ENCODE data around the gene FADD. TPM values are rescaled to one million over a fixed set of nuclear protein-coding genes. Genes with fewer than 3 reads are reported as not detected.

The FADD gene
- total RNA-seq, 6 donors from 2014 or later: 13.6 to 30.1 (median 23.0) TPM

DNA sequence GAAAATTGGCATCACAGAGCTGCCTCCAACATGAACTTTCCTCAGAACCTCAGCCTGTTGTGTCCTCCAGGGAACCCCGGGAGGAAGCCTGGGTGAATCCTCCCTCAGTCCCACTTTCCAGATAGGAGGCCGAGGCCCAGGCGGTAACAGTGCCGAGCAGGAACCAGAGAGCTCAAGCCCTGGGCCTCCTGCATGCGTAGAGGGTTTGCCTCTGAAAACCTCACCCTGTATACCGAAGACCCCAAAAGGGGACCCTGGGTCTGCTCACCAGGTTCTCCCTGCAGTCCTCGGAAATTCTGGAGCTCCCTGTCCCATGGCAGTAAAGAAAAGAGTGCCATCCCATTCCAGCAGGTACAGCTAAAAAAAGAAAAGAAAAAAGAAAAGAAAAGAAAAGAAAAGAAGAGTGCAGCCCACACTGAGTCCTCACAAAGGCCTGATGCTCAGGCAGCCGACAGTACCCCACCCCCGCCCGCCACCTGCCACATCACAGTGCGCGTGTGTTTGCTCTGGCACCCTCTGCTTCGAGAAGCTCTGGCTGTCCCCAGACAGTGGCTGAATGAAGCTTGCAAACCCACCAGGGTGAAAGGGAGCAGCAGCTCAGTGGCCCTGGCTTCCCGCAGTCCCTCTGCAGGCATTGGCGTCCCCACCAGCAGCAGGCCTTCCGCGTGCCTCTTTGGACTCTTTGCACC is 28.4 kb upstream of the FADD start:
- no peaks in the 10 kb centered on the region for H3K36me3 ChIP-seq
- H3K27ac ChIP-seq: no peak overlapping the region
- ATAC-seq (ENCODE audit: low FRiP score in 2 of 2): no peak
- no peak overlapping the region for H3K4me3 ChIP-seq
- no peaks in the 10 kb centered on the region for H3K27me3 ChIP-seq
- H3K4me1 ChIP-seq: no peaks in the 10 kb centered on the region
- no peak for DNase-seq
- TF ChIP-seq EP300 (IDR thresholded peaks at IDR 0.05): no peak
- no peak for TF ChIP-seq POLR2AphosphoS5 (IDR thresholded peaks at IDR 0.05)
- TF ChIP-seq, protein P1, sequence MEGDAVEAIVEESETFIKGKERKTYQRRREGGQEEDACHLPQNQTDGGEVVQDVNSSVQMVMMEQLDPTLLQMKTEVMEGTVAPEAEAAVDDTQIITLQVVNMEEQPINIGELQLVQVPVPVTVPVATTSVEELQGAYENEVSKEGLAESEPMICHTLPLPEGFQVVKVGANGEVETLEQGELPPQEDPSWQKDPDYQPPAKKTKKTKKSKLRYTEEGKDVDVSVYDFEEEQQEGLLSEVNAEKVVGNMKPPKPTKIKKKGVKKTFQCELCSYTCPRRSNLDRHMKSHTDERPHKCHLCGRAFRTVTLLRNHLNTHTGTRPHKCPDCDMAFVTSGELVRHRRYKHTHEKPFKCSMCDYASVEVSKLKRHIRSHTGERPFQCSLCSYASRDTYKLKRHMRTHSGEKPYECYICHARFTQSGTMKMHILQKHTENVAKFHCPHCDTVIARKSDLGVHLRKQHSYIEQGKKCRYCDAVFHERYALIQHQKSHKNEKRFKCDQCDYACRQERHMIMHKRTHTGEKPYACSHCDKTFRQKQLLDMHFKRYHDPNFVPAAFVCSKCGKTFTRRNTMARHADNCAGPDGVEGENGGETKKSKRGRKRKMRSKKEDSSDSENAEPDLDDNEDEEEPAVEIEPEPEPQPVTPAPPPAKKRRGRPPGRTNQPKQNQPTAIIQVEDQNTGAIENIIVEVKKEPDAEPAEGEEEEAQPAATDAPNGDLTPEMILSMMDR (IDR thresholded peaks at IDR 0.05): no peak
- TF ChIP-seq POLR2A (IDR thresholded peaks at IDR 0.05): no peak
- WGBS, 2 donors: 89 to 90% methylated on average over 14 to 17 of the region's 17 CpGs
- H3K9me3 ChIP-seq: no peaks in the 10 kb centered on the region

DNA sequence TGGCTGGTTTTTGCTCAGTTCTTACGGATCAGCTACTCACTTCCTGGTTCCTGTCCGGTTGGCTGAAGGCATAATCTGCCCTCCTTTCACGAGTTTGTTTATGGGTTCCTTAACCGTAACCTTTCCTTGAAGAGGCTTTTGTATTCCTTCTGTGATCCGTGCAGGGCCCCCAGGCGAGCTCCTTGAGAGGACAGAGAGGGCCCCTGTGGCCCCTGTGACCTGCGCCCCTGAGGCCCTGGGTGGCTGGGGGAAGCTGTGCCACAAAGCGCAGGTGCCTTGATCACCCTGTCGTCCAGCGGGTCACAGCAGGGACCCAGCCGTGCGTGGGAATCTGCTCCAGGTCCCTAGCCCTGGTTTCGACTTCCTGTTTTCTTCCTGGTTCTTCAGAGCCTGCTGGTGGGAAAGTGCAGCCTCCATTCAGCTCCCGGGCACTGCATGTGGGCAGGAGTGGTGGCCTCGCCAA is 27.8 kb upstream of the FADD start:
- no peak for TF ChIP-seq POLR2AphosphoS5 (IDR thresholded peaks at IDR 0.05)
- TF ChIP-seq EP300 (IDR thresholded peaks at IDR 0.05): no peak
- Histone ChIP-seq H3K4me3 (no peak overlapping the region), H3K27ac (no peak overlapping the region), H3K36me3 (no peaks in the 10 kb centered on the region), H3K9me3 (no peaks in the 10 kb centered on the region), H3K27me3 (no peaks in the 10 kb centered on the region), H3K4me1 (no peaks in the 10 kb centered on the region)
- no peak for ATAC-seq (ENCODE audit: low FRiP score in 2 of 2)
- WGBS, 2 donors: 55 to 70% methylated on average over 15 of the region's 15 CpGs
- DNase-seq: no peak

DNA sequence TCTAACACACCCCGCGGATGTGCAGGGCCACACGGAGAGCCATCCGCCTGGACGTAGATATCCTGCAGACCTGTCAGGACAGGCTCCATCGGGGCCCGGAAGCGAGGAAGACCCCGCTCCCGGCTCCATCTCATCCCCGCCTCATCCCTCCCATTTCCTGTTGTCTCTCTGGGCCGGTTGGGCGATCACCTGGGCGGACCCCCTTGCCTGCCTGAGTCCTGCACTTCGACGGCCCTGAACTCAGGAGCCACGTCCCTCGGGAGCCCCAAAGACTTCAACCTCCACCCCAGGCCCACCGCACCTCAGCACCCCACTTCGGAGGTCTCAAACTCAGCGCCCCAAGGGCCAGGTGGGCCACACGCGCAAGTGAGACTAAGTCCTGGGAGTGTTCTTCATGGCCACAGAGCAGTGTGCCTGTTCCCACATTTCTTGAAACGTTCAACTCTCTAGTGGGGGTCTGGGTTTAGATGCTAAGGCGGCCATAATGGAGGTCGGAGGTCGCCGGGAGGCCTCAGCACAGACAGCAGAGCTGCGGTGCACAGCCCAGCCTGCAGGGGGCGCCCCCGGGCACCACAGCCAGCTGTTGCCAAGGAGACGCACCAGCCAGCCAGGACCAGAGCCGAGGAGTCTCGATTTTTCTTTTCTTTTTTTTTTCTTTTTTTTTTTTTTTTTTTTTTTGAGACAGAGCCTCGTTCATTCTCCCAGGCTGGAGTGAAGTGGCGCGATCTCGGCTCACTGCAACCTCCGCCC is 26.0 kb upstream of the FADD start:
- Histone ChIP-seq H3K36me3 (no peaks in the 10 kb centered on the region), H3K4me3 (no peak overlapping the region), H3K27ac (no peak overlapping the region), H3K4me1 (no peaks in the 10 kb centered on the region), H3K27me3 (no peaks in the 10 kb centered on the region), H3K9me3 (no peaks in the 10 kb centered on the region)
- WGBS, 2 donors: 77 to 86% methylated on average over 25 to 36 of the region's 39 CpGs
- no peak for TF ChIP-seq EP300 (IDR thresholded peaks at IDR 0.05)
- TF ChIP-seq, protein P1 (IDR thresholded peaks at IDR 0.05): peak in 5 of 6 experiments; percentile 34 to 50 (median 40)
- DNase-seq (peak; percentile 42 to 89), ATAC-seq (ENCODE audit: low FRiP score in 2 of 2) (peak; percentile 45 to 47)

DNA sequence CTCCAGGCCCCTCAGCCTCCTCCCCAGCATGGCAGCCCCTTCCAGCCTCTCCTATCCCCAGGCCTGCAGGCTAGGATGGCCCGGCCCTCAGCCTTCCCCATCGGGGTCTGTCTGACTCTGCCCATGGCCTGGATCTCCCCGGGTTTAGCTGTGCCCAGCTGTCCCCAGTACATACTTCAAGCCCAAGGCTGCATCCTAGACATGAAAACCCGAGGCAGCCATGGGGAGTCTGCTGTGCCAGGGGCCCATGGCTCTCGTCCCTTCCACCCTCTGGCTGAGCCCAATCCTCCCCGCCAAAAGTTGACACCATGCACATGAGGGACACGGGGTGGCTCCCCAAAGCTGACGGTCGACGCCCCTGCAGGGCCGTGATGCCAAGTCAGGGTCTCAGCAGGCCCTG is 22.2 kb upstream of the FADD start:
- no peak for DNase-seq

DNA sequence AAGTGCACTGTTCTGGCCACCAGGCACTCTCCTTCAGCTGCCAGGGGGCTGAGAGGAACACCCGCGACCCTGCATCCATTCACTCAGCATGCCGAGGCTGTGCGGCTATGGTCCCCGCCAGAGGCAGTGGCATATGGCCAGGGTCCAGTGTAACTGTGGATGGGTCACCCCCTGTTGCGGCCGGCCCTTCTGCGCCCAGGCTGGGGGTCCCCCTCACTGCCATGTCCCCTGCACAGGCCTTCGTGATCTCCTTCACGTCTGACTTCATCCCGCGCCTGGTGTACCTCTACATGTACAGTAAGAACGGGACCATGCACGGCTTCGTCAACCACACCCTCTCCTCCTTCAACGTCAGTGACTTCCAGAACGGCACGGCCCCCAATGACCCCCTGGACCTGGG is 20.8 kb upstream of the FADD start:
- 83 to 86% methylated on average over 14 to 16 of the region's 18 CpGs for WGBS, 2 donors
- DNase-seq: no peak
- H3K27me3 ChIP-seq: no peaks in the 10 kb centered on the region
- TF ChIP-seq, protein P1 (IDR thresholded peaks at IDR 0.05): no peak
- no peak for TF ChIP-seq POLR2A (IDR thresholded peaks at IDR 0.05)
- no peak for TF ChIP-seq EP300 (IDR thresholded peaks at IDR 0.05)
- no peak for TF ChIP-seq POLR2AphosphoS5 (IDR thresholded peaks at IDR 0.05)
- no peak overlapping the region for H3K4me3 ChIP-seq
- no peak overlapping the region for H3K27ac ChIP-seq
- H3K9me3 ChIP-seq: no peaks in the 10 kb centered on the region
- no peak for ATAC-seq (ENCODE audit: low FRiP score in 2 of 2)
- H3K36me3 ChIP-seq: no peaks in the 10 kb centered on the region
- H3K4me1 ChIP-seq: no peaks in the 10 kb centered on the region

More for the DNA sequence above, 22.2 kb upstream of the FADD start:
- TF ChIP-seq POLR2AphosphoS5 (IDR thresholded peaks at IDR 0.05) (no peak), POLR2A (IDR thresholded peaks at IDR 0.05) (no peak), EP300 (IDR thresholded peaks at IDR 0.05) (no peak)
- TF ChIP-seq, protein P1 (IDR thresholded peaks at IDR 0.05): no peak
- 86% methylated on average over 10 of the region's 11 CpGs; no CpG with 5 or more reads in 1 of the 2 donors for WGBS, 2 donors
- no peaks in the 10 kb centered on the region for H3K9me3 ChIP-seq
- no peak overlapping the region for H3K4me3 ChIP-seq
- H3K36me3 ChIP-seq: no peaks in the 10 kb centered on the region
- H3K27me3 ChIP-seq: no peaks in the 10 kb centered on the region
- H3K27ac ChIP-seq: no peak overlapping the region
- no peaks in the 10 kb centered on the region for H3K4me1 ChIP-seq
- ATAC-seq (ENCODE audit: low FRiP score in 2 of 2): no peak
